ENCODE measurements around the gene BRWD1.

Gene BRWD1

DNA sequence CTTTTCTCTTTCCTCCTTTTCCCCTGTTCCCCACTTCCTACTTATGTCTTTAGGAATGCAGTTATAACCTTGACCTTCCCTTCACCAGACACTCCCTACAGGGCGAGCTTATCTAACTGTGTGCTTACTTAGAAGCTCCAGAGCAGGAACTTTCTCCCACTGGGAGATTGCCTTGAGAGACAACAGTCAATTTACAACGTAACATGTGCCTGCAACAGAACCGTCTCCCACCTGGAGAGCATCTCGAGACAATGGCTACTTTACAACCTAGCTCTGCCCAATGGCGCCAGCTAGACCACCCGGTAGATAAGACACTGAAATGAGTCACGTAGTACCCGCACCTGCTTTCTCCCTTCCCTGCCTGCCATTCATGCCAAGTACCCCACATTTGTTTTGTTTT lies 18.7 kb upstream of the BRWD1 start:
- FAIRE-seq (no peak), DNase-seq (ENCODE audit: extremely low spot score, insufficient read length, low read depth) (no peak)

DNA sequence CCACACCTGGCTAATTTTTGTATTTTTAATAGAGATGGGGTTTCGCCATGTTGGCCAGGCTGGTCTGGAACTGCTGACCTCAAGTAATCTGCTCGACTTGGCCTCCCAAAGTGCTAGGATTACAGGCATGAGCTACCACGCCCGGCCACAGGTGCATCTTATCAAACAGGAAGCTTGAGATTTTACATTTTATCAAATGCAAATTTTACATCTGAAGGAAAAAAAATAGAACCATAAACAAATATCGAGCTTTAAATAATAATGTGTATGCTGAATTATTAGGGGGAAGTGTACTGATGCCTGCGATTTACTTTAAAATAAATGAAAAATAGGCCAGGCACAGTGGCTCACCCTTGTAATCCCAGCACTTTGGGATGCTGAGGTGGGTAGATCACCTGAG lies 16.6 kb upstream of the BRWD1 start:
- FAIRE-seq (no peak), DNase-seq (ENCODE audit: extremely low spot score, insufficient read length, low read depth) (no peak)

DNA sequence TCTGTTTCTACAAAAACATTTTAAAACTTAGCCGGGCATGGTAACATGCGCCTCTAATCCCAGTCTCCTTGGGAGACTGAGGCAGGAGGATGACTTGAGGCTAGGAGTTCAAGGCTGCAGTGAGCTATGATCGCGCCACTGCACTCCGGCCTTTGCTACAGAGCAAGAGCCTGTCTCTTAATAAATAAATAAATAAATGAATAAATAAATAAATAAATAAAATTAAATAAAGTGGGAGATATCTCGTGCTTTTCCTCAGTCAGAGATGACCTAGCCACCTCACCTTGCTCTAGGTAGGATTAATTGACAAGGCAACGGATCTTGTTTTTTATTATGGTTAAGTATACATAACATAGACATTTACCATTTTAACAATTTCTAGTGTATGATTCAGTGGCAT lies 14.3 kb upstream of the BRWD1 start:
- DNase-seq (ENCODE audit: extremely low spot score, insufficient read length, low read depth) (no peak), FAIRE-seq (no peak)

DNA sequence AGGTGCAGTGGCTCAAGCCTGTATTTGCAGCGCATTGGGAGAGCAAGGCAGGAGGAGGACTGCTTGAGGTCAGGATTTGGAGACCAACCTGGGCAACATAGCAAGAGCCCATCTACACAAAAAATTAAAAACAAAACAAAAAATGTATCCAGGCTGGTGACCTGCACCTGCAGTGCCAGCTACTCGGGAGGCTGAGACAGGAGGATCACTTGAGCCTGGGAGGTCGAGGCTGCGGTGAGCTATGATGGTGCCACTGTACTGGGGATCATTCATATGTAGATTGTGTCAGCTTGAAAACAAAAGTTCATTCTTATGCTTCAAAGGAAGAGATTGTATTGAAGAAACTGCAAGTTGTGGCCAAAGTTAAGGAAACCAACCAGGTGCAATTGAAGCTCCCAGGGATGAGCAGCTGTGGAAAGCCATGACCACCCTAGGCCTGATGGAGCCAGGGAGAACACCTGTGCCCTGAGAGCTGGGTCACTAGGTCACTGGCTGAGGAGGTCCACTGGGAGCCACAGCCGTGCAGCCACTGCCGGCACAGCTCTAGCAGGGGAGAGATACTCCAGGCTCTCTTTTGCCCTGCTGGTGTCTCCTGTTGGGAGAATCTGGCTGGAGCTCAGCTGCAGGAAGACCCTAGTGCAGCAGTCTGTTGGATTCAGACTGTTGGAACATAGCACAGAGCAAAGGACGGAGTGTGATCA lies 13.3 kb upstream of the BRWD1 start:
- FAIRE-seq, result no peak

DNA sequence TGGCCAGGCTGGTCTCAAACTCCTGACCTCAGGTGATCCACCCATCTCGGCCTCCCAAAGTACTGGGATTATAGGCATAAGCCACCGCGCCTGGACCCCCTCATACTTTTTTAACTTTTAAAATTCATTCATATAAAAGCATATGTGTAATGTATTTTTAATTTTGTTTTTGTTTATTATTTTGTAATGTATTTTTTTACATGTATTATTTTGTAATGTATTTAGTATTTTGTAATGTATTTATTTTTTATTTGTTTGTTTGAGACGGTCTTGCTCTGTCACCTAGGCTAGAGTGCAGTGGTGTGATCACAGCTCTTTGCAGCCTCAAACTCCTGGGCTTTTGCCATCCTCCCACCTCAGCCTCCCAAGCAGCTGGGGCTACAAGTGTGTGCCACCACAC lies 12.0 kb upstream of the BRWD1 start:
- DNase-seq (ENCODE audit: extremely low spot score, insufficient read length, low read depth) (no peak), FAIRE-seq (no peak)

More for the DNA sequence above, 13.3 kb upstream of the BRWD1 start:
- no peak for DNase-seq (ENCODE audit: extremely low spot score, insufficient read length, low read depth)

DNA sequence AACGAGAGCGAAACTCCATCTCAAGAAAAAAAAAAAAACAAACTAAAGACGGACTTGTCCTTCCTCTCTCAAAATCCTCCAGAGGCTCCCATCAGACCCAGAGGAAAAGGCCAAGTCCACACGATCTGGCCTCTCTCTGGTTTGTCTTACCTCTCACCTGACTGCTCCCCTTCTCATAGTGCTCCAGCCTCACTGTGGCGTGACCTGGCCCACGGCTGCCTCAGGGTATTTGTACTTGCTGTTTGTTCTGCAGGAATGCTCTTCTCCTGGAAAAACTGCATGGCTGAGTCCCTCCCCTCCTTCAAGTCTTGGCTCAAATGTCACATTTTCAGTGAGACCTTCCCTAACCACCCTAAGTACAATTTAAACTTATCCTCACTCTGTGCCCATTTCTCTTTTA lies 8.0 kb upstream of the BRWD1 start:
- FAIRE-seq (no peak), DNase-seq (ENCODE audit: extremely low spot score, insufficient read length, low read depth) (no peak)

DNA sequence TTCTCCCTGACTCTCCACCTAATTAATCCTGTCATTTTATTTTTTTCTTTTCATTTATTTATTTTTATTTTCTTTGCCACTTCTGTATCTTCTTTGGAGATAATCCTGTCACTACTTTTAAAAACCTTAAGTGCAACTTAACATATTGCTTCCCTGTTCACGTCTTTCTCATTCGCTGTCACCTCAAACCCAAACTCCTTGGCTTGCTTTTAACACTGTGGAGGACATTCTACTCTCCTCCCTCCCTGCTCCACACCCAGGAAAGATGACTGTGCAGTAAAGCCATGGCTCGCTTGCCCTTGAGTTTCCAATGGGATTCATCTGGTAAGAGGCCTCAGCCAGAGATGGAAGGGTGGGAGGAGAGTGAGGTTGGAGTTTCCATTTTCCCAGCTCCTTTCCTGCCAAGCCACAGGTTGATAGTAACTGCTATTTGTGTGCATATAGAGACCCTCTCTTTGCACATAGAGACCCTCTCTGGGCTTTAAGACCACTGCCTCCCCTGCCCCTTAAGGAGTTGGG lies 6.4 kb upstream of the BRWD1 start:
- FAIRE-seq (no peak), DNase-seq (ENCODE audit: extremely low spot score, insufficient read length, low read depth) (no peak)

DNA sequence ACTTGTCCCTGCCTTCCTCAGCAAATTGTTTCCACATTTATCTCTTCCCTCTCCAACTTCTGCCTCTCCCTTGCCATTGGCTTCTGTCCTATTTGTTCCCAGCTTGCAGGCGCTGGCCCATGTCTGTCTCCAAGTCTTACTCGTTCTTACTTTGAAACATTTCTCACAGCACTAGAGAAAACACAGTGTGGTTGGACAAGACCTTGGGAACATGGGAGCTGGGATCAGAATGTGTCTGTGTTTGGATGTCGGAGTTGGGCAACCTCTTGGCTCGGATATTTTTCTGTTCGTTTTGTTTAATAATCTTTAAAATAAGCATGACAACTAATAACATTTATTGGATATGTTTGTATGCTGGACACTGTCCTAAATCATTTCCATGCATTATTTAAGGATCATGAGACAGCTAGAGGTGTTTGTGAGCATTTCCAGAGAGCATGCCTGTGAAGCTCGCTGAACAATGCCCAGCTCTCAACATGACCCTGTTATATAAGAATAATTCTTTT lies 5.9 kb upstream of the BRWD1 start:
- DNase-seq (ENCODE audit: extremely low spot score, insufficient read length, low read depth) (no peak), FAIRE-seq (no peak)

DNA sequence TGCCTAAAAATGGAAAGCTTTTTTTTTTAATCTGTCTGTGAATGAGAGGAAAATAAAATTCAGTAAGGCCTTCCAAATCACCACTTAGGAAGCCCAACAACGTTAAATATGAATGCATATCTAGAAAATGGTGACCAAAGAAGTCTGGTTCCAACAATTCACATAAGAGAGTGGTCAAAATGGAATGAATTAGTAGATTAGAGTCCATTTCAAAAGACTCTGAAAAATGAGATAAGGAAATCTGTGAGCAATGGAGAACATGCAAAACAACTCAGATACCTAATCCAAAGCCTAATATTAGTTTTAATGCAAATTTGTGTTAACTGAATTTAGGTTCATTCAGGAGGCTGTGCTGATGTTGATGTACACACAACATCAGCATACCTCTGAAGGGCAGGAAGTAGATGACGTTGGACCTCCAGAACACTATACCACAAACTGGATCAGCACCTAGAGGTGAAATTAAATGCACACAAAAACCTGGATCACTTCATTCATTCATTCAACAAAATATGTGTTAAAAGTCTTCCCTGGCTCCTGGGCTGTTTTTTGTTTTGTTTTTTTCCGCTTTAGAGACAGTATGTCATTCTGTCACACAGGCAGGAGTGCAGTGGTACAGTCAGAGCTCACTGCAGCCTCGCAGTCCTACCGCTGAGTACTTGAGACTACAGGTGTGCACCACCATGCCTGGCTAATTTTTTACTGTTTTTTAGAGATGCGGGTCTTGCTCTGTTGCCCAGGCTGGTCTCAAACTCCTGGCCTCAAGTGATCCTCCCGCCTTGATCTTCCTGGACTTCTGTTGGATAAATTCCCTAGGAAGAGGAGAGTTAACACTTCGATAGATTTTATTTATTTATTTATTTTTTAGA lies 4.9 kb upstream of the BRWD1 start:
- FAIRE-seq, result no peak
- no peak for DNase-seq (ENCODE audit: extremely low spot score, insufficient read length, low read depth)

DNA sequence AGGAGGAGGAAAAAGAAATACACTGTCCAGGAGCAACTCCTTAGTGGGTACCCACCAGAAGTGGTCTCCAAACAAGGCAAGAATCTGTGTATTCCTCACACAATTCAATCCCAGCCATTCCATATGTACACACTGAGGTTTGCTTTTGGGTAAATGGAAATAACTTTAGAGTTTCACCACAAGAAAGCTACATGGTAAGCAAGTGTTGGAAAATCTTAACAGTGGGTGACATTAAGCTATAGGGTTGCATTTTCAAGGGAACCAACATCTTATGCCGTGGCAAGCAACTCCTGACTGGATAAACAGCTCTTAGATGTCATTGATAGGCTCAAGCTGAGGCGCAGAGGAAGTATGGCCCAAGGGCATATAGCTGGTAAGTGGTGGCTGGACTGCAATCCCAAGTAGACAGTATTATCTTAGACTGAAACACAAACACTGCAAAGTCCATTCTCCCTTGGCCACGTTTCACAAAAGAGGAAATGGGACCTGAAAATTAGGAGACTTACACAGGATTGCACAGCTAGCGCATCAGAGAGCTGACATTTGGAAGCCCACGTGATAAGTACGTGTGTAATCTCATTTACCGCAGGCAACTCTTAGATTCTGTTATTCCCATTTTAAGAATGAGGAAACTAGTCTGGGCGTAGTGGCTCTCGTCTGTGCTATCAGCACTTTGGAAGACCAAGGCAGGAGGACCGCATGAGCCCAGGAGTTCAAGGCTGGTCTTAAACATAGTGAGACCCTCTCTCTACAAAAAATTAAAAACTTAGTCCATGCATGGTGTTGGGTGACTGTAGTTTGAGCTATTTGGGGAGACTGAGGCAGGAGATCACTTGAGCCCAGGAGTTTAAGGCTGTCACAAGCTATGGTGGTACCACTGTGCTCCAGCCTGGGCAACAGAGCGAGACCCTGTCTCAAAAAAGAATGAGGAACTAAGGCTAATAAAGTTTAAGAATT lies 4.0 kb upstream of the BRWD1 start:
- no peak for DNase-seq (ENCODE audit: extremely low spot score, insufficient read length, low read depth)

DNA sequence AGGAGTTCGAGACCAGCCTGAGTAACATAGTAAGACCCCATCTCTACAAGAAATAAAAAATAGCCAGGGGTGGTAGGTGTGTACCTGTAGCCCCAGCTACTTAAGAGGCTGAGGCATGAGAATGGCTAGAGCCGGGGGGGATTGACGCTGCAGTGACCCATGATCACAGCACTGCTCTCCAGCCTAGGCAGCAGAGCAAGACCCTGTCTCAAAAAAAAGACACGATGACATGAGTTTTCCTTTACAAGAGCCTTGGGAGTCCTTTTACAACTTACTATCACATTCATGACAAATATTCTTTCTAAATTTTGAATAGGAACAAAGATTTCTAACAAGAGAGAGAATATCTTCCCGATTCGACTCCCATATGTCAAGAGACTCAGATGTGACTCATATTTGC lies 3.3 kb upstream of the BRWD1 start:
- DNase-seq (ENCODE audit: extremely low spot score, insufficient read length, low read depth) (no peak), FAIRE-seq (no peak)

More for the DNA sequence above, 4.0 kb upstream of the BRWD1 start:
- no peak for FAIRE-seq

DNA sequence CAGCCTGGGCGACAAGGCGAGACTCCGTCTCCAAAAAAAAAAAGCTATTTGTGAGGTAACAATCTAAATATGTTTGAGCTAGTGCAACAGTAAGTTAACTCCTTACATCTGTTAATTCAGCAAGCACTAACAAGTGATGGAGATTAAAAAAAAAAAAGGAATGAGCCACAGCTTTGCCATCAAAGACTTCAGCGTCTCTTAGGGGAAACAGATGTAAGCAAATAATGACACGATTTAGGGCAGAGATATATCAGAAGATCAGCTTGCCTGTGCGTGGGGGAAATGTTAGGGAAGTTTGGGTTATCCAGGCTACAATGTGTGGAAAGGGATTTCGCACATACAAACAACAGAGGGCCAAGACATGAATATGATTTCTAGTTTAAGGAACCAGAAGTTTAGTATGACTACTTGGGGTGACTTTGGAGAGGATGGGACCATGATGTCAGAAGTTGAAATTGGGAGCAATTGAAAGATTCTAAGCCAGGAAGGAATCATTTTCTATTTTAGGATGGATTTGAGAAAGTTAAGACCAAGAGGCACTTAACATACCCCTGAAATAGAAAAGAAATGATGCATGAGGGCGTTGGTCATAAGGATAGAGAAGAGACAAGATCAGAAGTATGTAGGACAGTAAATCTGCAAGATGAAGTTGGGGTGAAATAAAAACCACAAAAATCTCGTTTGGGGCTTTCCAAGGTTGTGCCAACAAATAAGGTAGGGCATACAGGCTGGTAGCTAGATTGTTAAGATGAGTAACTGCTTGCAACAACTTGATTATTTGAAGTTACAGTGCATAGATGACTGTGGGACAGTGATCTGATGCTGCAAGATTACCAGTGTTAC lies 2.4 kb upstream of the BRWD1 start:
- FAIRE-seq, result no peak
- DNase-seq (ENCODE audit: extremely low spot score, insufficient read length, low read depth), result no peak

DNA sequence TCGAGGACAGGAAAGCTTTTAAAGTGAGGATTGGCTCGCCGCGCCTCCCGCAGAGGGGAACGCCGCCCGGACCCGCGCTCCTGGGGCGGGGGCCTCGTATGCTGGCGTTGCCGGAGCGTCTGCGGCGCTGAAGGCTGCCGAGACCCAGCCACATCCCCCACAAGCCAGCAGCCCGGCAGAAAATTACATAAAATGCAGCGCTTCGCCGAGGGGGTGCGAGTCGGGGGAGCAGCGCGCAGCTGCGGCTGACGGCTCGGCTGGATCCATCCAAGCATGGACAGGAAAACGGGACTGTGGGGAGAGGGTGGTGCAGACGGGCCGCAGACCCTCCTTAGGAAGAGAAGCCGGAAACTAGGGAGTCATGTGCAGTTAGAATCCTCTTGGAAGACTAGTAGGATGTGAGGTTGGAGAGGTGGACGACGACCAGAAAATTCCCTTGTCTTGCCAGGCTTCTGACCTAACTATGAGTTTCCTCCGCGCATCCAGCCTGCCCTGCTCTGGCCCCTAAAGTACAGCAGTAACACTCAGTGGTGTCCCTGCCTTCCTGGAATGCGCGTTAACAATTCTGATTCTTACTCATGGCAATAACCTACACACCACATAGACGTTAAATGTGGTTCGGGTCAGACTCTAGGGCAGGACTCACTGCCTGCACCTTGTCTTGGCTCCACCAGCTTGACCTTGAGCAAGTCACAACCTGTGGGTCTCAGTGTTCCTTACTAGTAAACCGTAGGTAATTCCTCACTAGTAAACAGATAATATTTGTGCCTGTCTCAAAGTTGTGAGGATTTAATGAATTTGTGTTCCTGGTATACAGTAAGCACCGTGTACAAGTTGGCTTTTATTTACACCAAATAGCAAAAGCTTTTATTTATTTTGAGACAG lies 953 bp upstream of the BRWD1 start:
- FAIRE-seq (peak; percentile 31), DNase-seq (ENCODE audit: extremely low spot score, insufficient read length, low read depth) (no peak)

DNA sequence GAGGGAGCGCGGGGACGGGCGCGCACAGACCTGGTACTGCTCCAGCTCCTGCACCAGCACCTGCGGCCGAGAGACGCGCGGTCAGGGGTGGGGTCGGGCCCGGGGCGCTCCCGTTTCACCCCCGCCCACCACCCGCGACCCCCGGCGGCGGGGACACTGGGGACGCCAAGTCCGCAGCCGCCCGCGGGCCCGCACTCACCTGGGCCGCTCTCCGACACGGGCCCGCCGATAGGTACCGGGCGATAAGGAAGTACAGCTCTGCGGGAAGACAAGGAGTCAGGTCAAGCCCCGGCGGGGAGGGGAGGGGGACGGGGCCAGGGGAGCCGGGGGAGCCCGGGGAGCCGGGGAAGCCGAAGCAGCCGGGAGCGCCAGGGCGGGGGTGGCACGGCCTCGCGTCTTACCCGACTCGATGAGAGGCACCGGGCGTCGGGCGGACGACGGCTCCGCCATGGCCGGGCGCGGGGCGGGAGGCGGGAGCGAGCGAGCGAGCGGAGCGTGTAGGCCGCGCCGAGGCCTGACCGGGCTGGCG lies 326 bp downstream of the BRWD1 start:
- FAIRE-seq (no peak), DNase-seq (ENCODE audit: extremely low spot score, insufficient read length, low read depth) (no peak)

DNA sequence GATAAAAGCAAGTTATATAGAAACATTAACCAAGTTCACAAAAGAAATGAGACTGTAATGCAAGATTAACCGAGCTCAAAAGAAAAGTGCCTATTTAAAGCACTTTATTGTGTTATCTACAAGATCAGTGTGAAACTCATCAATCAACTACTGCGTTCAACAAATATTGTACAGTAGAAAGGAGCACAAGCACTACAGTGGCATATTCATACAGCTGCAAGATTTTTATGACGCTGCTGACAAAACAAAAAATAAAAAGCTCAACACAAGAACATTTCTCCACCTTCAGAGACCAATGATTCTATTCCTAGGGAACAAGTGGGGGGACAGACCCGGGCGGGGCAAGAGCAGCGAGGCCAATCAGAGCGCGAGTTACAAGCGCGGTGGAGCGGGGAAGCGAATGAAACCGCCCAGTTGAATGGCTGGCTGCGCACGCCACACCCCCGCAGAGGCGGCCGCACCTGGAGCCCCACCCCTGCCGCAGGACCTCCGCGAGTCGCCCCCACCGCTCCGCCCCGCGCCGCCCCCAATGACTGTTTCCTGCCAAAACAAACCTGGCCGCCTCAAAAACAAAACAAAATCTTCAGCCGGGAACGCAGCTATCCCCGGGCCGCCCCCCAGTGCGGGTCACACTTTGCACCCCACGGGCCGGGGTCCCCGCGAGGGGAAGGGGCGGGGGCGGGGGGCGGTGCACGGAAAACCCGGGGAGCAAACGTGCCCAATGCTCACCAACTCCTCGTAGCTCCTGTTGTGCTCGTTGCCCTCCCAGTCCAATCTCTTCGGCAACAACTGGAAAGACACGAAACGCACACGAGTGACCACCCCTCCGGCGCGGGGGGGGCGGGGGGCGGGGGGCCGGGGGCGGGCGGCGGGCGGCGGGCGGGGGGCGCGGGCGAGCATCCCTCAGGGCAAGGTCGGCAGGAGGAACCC lies 1.1 kb downstream of the BRWD1 start:
- peak; percentile 85 for FAIRE-seq
- peak; percentile 95 for DNase-seq (ENCODE audit: extremely low spot score, insufficient read length, low read depth)

DNA sequence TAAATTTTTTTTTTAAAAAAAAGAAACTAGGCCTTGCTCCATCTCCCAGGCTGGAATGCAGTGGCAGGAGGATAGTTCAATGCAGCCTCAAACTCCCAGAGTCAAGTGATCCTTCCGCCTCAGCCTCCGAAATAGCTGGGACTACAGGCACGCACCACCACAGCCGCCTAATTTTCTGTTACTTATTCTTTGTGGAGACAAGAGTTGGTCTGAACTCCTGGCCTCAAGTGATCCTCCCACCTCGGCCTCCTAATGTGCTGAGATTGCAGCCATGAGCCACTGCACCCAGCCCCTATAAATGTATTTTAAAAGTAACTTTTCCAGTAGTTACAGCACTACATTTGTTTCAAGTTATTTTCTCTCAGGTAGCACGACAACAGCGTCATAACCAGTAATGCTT lies 2.3 kb downstream of the BRWD1 start:
- FAIRE-seq, result no peak
- no peak for DNase-seq (ENCODE audit: extremely low spot score, insufficient read length, low read depth)

DNA sequence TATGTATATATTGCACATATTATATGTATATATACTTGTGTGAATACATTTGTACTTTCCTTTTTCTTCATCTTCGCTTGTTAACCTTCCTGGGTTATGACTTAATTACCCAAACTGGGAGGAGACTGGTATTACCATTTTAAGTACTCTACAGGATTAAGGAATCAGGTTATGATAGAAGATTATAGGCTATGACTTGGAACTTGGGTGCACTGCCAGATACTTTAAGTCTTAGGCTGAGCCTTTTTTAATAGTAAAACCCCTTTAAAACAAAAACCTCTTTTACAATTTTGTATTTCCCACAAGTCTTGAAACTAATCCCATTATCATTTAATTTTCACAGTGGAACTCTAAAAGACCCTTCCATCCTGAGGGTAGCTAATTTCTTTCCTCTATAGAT lies 6.0 kb downstream of the BRWD1 start:
- DNase-seq (ENCODE audit: extremely low spot score, insufficient read length, low read depth), result no peak
- no peak for FAIRE-seq
